Measurements from ENCODE around the gene PPP5C.

Gene PPP5C

DNA sequence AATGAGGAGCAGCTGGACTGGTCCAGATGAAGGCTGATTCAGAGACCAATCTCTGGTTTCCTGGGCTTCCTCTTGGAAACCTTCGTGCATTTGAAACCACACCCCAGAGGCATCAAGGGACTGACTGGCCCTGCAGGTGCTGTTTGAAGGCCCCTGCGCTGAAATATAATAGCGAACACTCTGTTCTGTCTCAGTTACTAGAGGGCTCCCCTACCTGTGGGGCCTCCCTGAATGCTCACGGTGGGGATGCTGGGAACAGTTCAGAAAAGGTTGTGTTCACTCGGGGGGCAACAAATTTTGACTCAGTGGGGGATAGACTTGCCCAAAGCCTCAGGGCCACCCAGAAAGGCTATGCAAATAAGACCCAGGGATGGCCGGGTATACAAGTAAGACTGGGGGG lies 60.1 kb downstream of the PPP5C start:
- TF ChIP-seq, protein P1, sequence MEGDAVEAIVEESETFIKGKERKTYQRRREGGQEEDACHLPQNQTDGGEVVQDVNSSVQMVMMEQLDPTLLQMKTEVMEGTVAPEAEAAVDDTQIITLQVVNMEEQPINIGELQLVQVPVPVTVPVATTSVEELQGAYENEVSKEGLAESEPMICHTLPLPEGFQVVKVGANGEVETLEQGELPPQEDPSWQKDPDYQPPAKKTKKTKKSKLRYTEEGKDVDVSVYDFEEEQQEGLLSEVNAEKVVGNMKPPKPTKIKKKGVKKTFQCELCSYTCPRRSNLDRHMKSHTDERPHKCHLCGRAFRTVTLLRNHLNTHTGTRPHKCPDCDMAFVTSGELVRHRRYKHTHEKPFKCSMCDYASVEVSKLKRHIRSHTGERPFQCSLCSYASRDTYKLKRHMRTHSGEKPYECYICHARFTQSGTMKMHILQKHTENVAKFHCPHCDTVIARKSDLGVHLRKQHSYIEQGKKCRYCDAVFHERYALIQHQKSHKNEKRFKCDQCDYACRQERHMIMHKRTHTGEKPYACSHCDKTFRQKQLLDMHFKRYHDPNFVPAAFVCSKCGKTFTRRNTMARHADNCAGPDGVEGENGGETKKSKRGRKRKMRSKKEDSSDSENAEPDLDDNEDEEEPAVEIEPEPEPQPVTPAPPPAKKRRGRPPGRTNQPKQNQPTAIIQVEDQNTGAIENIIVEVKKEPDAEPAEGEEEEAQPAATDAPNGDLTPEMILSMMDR (IDR thresholded peaks at IDR 0.05; ENCODE audit: borderline replicate concordance, control extremely low read depth, extremely low read depth, insufficient read depth, missing control alignments) = no peak
- no peak for DNase-seq (ENCODE audit: low spot score)
- in situ Hi-C loops (cut with MboI; ENCODE audit: low sequenced_read_pairs, unreplicated experiment) = no loop called here

DNA sequence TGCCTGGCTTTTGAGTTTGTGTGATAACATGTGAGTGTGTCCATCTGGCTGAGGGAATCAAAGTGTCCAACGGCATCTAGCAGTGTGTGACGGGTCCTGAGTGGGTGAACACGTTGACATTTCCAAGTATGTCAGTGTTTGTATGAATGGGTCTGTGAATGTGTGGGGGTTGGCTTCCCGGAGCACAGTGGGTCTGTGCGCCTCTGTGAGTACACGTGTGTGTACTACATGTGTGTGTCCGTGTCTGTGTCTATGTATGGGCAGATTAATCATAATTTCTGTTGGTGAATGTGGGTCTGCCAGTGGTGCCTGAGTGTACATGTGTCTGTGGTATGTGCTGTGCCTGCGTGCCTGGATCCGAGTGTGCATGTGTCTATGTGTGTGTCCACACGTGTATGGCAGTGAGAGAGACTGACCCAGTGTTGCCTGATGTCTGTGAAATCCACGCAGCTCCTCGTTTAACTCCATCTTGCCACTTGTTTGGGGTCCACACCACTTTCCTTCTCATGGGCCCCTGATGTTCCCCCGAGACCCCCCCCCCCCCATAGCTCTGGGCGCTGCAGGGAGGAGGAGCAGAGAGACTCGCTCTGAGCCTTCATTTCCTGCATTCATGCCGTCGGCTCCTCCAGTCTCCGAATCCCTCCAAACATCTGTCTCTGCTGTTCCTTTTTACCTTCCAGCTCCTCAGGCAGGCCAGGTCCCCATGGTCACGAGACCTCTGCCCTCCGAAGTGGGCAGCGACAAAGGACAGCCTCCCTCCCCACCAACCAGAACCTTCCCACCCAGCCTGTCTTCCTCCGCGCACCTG lies 61.2 kb downstream of the PPP5C start:
- TF ChIP-seq, protein P1 (IDR thresholded peaks at IDR 0.05; ENCODE audit: borderline replicate concordance, control extremely low read depth, extremely low read depth, insufficient read depth, missing control alignments) = no peak
- DNase-seq (ENCODE audit: low spot score) = no peak
- in situ Hi-C loops (cut with MboI; ENCODE audit: low sequenced_read_pairs, unreplicated experiment) = no loop called here

DNA sequence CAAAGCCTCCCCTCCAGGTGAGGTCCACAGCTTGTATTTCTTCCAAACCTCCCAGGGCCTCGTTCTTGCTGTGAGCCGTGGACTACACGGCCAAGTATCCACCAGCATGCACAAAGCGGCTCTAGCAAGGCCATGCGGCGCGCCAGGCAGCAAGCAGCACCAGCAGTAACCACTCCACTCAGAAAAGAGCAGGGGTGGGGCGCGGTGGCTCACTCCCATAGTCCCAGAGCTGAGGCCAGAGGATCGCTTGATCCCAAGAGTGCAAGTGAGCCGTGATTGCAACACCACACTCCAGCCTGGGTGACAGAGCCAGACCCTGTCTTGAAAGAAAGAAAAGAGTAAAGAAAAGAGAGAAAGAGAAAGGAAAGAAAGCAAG lies 61.8 kb downstream of the PPP5C start:
- no peak for DNase-seq (ENCODE audit: low spot score)
- in situ Hi-C loops (cut with MboI; ENCODE audit: low sequenced_read_pairs, unreplicated experiment) = no loop called here
- TF ChIP-seq, protein P1 (IDR thresholded peaks at IDR 0.05; ENCODE audit: borderline replicate concordance, control extremely low read depth, extremely low read depth, insufficient read depth, missing control alignments) = no peak

DNA sequence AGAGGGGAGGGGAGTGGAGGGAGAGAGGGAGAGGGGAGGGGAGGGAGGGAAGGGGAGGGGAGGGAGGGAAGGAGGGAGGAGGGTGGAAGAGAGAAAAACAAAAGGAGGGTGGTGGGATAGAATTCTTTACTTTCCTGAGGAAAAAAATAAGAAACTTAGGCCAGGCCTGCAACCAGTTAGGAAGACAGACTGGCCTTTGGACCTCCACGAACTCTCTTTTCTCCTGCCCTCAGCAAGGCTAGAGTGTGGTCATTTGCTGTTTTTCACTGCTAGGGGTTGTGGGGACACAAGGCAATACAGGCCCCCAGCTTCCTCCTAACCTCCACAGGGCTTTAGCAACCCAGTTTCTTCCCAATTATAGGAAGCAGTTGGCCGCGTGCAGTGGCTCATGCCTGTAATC lies 62.3 kb downstream of the PPP5C start:
- in situ Hi-C loops (cut with MboI; ENCODE audit: low sequenced_read_pairs, unreplicated experiment) = no loop called here

DNA sequence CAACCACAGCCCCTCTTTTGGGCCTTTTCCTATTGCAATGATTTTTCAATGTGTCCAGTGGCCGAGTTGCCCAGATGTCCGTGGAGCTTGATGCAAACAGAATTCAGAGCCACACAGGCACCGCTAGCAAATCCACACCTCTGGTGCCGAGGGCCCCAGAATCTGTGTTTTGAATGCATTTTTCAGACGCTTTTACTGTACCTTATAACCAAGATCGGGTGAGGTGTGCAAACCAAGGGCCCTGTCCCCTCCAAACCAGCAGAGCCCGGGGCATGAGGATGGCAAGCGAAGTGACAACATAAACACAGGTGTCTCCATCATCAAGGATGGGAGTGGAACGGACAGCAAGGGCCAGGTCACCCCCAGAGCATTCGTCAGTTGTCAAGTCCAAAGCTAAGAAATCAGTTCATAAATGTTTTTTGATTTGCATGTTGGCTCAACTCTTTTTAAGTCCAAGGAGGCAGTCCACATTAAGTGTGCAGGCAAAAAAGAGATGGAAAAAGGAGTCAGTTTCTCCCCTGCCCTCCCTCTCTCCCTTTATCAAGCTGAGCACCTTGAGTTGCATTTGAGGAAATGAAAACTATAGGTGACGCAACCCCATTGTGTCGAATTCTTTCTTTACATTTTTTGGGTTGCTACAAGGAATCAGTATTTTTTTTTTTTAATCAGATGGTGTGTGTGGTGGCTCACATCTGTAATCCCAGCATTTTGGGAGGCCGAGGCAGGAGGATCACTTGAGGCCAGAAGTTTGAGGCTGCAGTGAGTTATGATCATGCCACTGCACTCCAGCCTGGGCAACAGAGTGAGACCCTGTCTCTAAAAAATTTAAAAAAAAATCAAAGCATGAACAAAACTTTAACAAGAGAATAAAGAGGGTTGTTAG lies 63.6 kb downstream of the PPP5C start:
- no peak for DNase-seq (ENCODE audit: low spot score)
- in situ Hi-C loops (cut with MboI; ENCODE audit: low sequenced_read_pairs, unreplicated experiment) = no loop called here
- TF ChIP-seq, protein P1 (IDR thresholded peaks at IDR 0.05; ENCODE audit: borderline replicate concordance, control extremely low read depth, extremely low read depth, insufficient read depth, missing control alignments) = no peak

More for the DNA sequence above, 62.3 kb downstream of the PPP5C start:
- no peak for DNase-seq (ENCODE audit: low spot score)
- TF ChIP-seq, protein P1 (IDR thresholded peaks at IDR 0.05; ENCODE audit: borderline replicate concordance, control extremely low read depth, extremely low read depth, insufficient read depth, missing control alignments) = no peak

DNA sequence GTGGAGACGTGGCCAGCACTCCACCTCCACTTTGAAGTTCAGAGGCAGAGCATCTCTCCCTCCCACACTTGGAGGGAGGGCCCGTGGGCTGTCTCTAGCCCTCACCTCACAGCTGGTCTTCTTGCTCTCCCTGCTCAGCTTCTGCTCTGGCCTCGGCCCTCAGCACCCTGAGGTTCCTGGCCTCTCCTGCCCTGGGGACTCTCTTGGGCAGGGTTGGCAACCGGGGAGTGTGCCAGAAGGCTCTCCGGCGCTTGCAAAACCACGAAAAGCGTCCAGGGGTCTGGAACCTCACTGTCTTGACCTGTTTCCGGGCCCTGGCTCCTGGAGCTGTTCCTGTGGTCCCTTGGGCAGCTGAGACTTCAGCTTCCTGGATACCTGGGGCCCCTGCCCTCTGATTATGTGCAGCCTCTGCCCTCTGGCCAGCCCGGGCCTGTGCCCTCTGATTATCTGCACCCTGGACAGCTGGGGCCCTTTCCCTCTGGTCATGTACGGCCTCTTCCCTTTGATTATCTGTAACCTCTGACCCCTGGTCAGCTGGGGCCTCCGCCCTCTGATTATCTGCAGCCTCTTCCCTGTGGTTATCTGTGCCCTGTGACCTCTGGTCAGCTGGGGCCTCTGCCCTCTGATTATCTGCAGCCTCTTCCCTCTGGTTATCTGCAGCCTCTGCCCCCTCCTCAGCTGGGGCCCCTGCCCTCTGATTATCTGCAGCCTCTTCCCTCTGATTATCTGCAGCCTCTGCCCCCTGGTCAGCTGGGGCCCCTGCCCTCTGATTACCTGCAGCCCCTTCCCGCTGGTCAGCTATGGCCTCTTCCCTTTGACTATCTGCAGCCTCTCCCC lies 64.4 kb downstream of the PPP5C start:
- in situ Hi-C loops (cut with MboI; ENCODE audit: low sequenced_read_pairs, unreplicated experiment) = no loop called here
- TF ChIP-seq, protein P1 (IDR thresholded peaks at IDR 0.05; ENCODE audit: borderline replicate concordance, control extremely low read depth, extremely low read depth, insufficient read depth, missing control alignments) = no peak
- DNase-seq (ENCODE audit: low spot score) = no peak
